ENCODE results near the gene COL26A1. TPM values are rescaled to one million over a fixed set of nuclear protein-coding genes. Genes with fewer than 3 reads are reported as not detected.

The COL26A1 gene
- total RNA-seq, 1 experiment from 2014 or later = 0.43 TPM

- H3K36me3 ChIP-seq (ENCODE audit: insufficient read depth, low read length, poor library complexity, severe bottlenecking) = no peaks in the 10 kb centered on the region
- intact Hi-C loops (cut with micrococcal nuclease; ENCODE audit: unreplicated experiment) = loop anchor here (2.0 to 10.0 kb wide), 2 partner anchors 119 to 183 kb away; no protein-coding TSS in a partner anchor
- no peaks in the 10 kb centered on the region for H3K9me3 ChIP-seq (ENCODE audit: low read depth, low read length, poor library complexity, severe bottlenecking)
- H3K4me3 ChIP-seq (ENCODE audit: low read depth, low read length, poor library complexity, severe bottlenecking) = peak within 1 kb of the TSS; percentile 97
- DNase-seq (ENCODE audit: low spot score) = peak; percentile 96
- peaks cover 4% of the 10 kb centered on the region for H3K4me1 ChIP-seq (ENCODE audit: insufficient read depth, low read length, poor library complexity, severe bottlenecking)
- H3K27ac ChIP-seq (ENCODE audit: low read depth, low read length, poor library complexity, severe bottlenecking) = peak within 1 kb of the TSS; percentile 78
- TSS peak; percentile 96 for BruUV-seq (replicated peaks)
- no peaks in the 10 kb centered on the region for H3K27me3 ChIP-seq (replicated peaks; ENCODE audit: insufficient read depth, low read depth, low read length, poor library complexity)
- POLR2A ChIA-PET (ENCODE audit: low non-redundant PET) = interaction anchor here (0.6 kb wide), 1 partner anchor 89 kb away, joined by 4 read pairs; no protein-coding TSS in a partner anchor
- TF ChIP-seq EZH2 (IDR thresholded peaks at IDR 0.05; ENCODE audit: borderline replicate concordance, low read depth, low read length, poor library complexity, severe bottlenecking) (no peak), CTCF (conservative IDR thresholded peaks at IDR 0.05; ENCODE audit: low read depth, low read length) (peak; percentile 53)
- CTCF ChIA-PET = interaction anchor here (1.1 to 1.3 kb wide), 2 partner anchors 13 to 118 kb away, joined by 3 read pairs; no protein-coding TSS in a partner anchor
Observed at GRCh38 chr7:101321491-101322401, 40.9 kb upstream of the COL26A1 start, which contains the start of gene IFT22. TSS of gene IFT22 (minus strand) at chr7:101321812. CDS start at chr7:101321709, 103 bp downstream.

GRCh38 chr7:101328159-101328558 lies 34.5 kb upstream of the COL26A1 start:
- no TSS peak for BruUV-seq (replicated peaks)
- H3K27me3 ChIP-seq (replicated peaks; ENCODE audit: insufficient read depth, low read depth, low read length, poor library complexity) = no peaks in the 10 kb centered on the region
- CTCF ChIA-PET = no interaction called here
- no peak overlapping the region for H3K27ac ChIP-seq (ENCODE audit: low read depth, low read length, poor library complexity, severe bottlenecking)
- H3K4me1 ChIP-seq (ENCODE audit: insufficient read depth, low read length, poor library complexity, severe bottlenecking) = no peaks in the 10 kb centered on the region
- no peaks in the 10 kb centered on the region for H3K36me3 ChIP-seq (ENCODE audit: insufficient read depth, low read length, poor library complexity, severe bottlenecking)
- DNase-seq (ENCODE audit: low spot score) = no peak
- TF ChIP-seq EZH2 (IDR thresholded peaks at IDR 0.05; ENCODE audit: borderline replicate concordance, low read depth, low read length, poor library complexity, severe bottlenecking) (no peak), CTCF (conservative IDR thresholded peaks at IDR 0.05; ENCODE audit: low read depth, low read length) (no peak)
- no peak overlapping the region for H3K4me3 ChIP-seq (ENCODE audit: low read depth, low read length, poor library complexity, severe bottlenecking)
- intact Hi-C loops (cut with micrococcal nuclease; ENCODE audit: unreplicated experiment) = loop anchor here (10.0 kb wide), 1 partner anchor 177 kb away; no protein-coding TSS in a partner anchor
- H3K9me3 ChIP-seq (ENCODE audit: low read depth, low read length, poor library complexity, severe bottlenecking) = no peaks in the 10 kb centered on the region
- POLR2A ChIA-PET (ENCODE audit: low non-redundant PET) = no interaction called here

GRCh38 chr7:101330011-101330484 lies 32.6 kb upstream of the COL26A1 start:
- H3K4me3 ChIP-seq (ENCODE audit: low read depth, low read length, poor library complexity, severe bottlenecking) = no peak overlapping the region
- POLR2A ChIA-PET (ENCODE audit: low non-redundant PET) = no interaction called here
- H3K27me3 ChIP-seq (replicated peaks; ENCODE audit: insufficient read depth, low read depth, low read length, poor library complexity) = no peaks in the 10 kb centered on the region
- DNase-seq (ENCODE audit: low spot score) = no peak
- no peaks in the 10 kb centered on the region for H3K36me3 ChIP-seq (ENCODE audit: insufficient read depth, low read length, poor library complexity, severe bottlenecking)
- H3K4me1 ChIP-seq (ENCODE audit: insufficient read depth, low read length, poor library complexity, severe bottlenecking) = no peaks in the 10 kb centered on the region
- intact Hi-C loops (cut with micrococcal nuclease; ENCODE audit: unreplicated experiment) = no loop called here
- H3K27ac ChIP-seq (ENCODE audit: low read depth, low read length, poor library complexity, severe bottlenecking) = no peak overlapping the region
- H3K9me3 ChIP-seq (ENCODE audit: low read depth, low read length, poor library complexity, severe bottlenecking) = no peaks in the 10 kb centered on the region
- CTCF ChIA-PET = no interaction called here
- no TSS peak for BruUV-seq (replicated peaks)
- TF ChIP-seq CTCF (conservative IDR thresholded peaks at IDR 0.05; ENCODE audit: low read depth, low read length) = no peak
- no peak for TF ChIP-seq EZH2 (IDR thresholded peaks at IDR 0.05; ENCODE audit: borderline replicate concordance, low read depth, low read length, poor library complexity, severe bottlenecking)

All from A673 (cell line).